ENCODE results near the gene ACBD3. TPM values are rescaled to one million over a fixed set of nuclear protein-coding genes. Genes with fewer than 3 reads are reported as not detected.

ACBD3 gene
- total and polyA plus RNA-seq, 9 donors: 17.6 to 45.9 (median 35.1) TPM

- TF ChIP-seq CTCF (IDR thresholded peaks at IDR 0.05): no peak
- TF ChIP-seq POLR2A (IDR thresholded peaks at IDR 0.05): no peak
- TF ChIP-seq EP300 (IDR thresholded peaks at IDR 0.05): no peak
- Histone ChIP-seq H3K9me3 (no peaks in the 10 kb centered on the region), H3K4me1 (ENCODE audit: insufficient read depth) (no peaks in the 10 kb centered on the region), H3K27ac (no peak overlapping the region), H3K4me3 (no peak overlapping the region), H3K36me3 (no peaks in the 10 kb centered on the region), H3K27me3 (no peaks in the 10 kb centered on the region)
- intact Hi-C loops (cut with DNase I): loop anchor here in 1 of 4 donors (5.0 kb wide), 1 partner anchor 1934 kb away; the partner anchor contains the start of gene DEGS1
- DNase-seq: no peak
- WGBS, 3 donors: 35 to 41% (median 41%) methylated on average over 3 of the region's 3 CpGs
These were observed 69.9 kb downstream of the ACBD3 start for GRCh38 chr1:226116673-226117072.

GRCh38 chr1:226112626-226113025 is 73.9 kb downstream of the ACBD3 start:
- no peak for DNase-seq
- H3K4me3 ChIP-seq: no peak overlapping the region
- 85 to 87% (median 86%) methylated on average over 3 of the region's 3 CpGs for WGBS, 3 donors
- no peaks in the 10 kb centered on the region for H3K4me1 ChIP-seq (ENCODE audit: insufficient read depth)
- intact Hi-C loops (cut with DNase I): no loop called here
- H3K27ac ChIP-seq: no peak overlapping the region
- H3K9me3 ChIP-seq: no peaks in the 10 kb centered on the region
- H3K27me3 ChIP-seq: no peaks in the 10 kb centered on the region
- no peaks in the 10 kb centered on the region for H3K36me3 ChIP-seq
- no peak for TF ChIP-seq POLR2A (IDR thresholded peaks at IDR 0.05)
- no peak for TF ChIP-seq EP300 (IDR thresholded peaks at IDR 0.05)

- DNase-seq: no peak
- intact Hi-C loops (cut with DNase I): no loop called here
- TF ChIP-seq EP300 (IDR thresholded peaks at IDR 0.05): no peak
- Histone ChIP-seq H3K27ac (no peak overlapping the region), H3K36me3 (no peaks in the 10 kb centered on the region), H3K4me1 (ENCODE audit: insufficient read depth) (no peaks in the 10 kb centered on the region), H3K4me3 (no peak overlapping the region), H3K27me3 (no peaks in the 10 kb centered on the region), H3K9me3 (no peaks in the 10 kb centered on the region)
- 74 to 86% (median 75%) methylated on average over 6 to 7 of the region's 7 CpGs for WGBS, 3 donors
These were observed 74.7 kb downstream of the ACBD3 start for GRCh38 chr1:226111883-226112261.

GRCh38 chr1:226111098-226111882 is 75.3 kb downstream of the ACBD3 start:
- no peaks in the 10 kb centered on the region for H3K4me1 ChIP-seq (ENCODE audit: insufficient read depth)
- intact Hi-C loops (cut with DNase I): no loop called here
- peak overlapping the region; percentile 71 for H3K4me3 ChIP-seq
- 45 to 51% (median 48%) methylated on average over 11 of the region's 11 CpGs for WGBS, 3 donors
- DNase-seq: no peak
- TF ChIP-seq CTCF (IDR thresholded peaks at IDR 0.05) (no peak), EP300 (IDR thresholded peaks at IDR 0.05) (no peak), POLR2A (IDR thresholded peaks at IDR 0.05) (no peak)
- peak overlapping the region; percentile 94 to 95 for H3K27ac ChIP-seq
- no peaks in the 10 kb centered on the region for H3K27me3 ChIP-seq
- H3K9me3 ChIP-seq: no peaks in the 10 kb centered on the region
- no peaks in the 10 kb centered on the region for H3K36me3 ChIP-seq

- Histone ChIP-seq H3K36me3 (no peaks in the 10 kb centered on the region), H3K9me3 (no peaks in the 10 kb centered on the region), H3K4me1 (ENCODE audit: insufficient read depth) (no peaks in the 10 kb centered on the region), H3K27ac (peak overlapping the region; percentile 94 to 95), H3K27me3 (no peaks in the 10 kb centered on the region), H3K4me3 (peak overlapping the region; percentile 71)
- DNase-seq: peak; percentile 61 to 86 (median 81)
- WGBS, 3 donors: 0% methylated on average over 60 to 73 of the region's 73 CpGs
- TF ChIP-seq CTCF (IDR thresholded peaks at IDR 0.05) (no peak), EP300 (IDR thresholded peaks at IDR 0.05) (peak; percentile 66)
- intact Hi-C loops (cut with DNase I): no loop called here
These were observed 76.1 kb downstream of the ACBD3 start for GRCh38 chr1:226110249-226111097.
